Effector memory CD4-positive, alpha-beta T cell (primary cell): ENCODE data around the gene QPRT.
"Not testable (repeated sequence)": the region's sequence is repeated elsewhere in the genome, so short reads cannot be mapped to it uniquely, and the experiment has no call there.

Experiments
- DNase-seq, 3 donors: peaks; one replicate each; pipeline ENCODE4 v3.0.0-alpha.2; 2020
- H3K27ac ChIP-seq: 2 replicates; pipeline ENCODE4 v1.7.0; 2013; ENCODE audit warnings: mild to moderate bottlenecking, low read length, moderate library complexity; ENCODE audit not compliant: insufficient read depth, poor library complexity, severe bottlenecking
- H3K27me3 ChIP-seq: replicated peaks from 2 replicates; pipeline ENCODE4 v1.7.0; 2013; ENCODE audit warnings: mild to moderate bottlenecking, low read length; ENCODE audit not compliant: insufficient read depth, control insufficient read depth, poor library complexity, severe bottlenecking
- H3K36me3 ChIP-seq: 2 replicates; pipeline ENCODE4 v1.7.0; 2013; ENCODE audit warnings: mild to moderate bottlenecking, low read length, moderate library complexity; ENCODE audit not compliant: control insufficient read depth, insufficient read depth
- H3K4me1 ChIP-seq: 2 replicates; pipeline ENCODE4 v1.7.0; 2013; ENCODE audit warnings: low read length, mild to moderate bottlenecking; ENCODE audit not compliant: control insufficient read depth, insufficient read depth, poor library complexity, severe bottlenecking
- H3K4me3 ChIP-seq: 2 replicates; pipeline ENCODE4 v1.7.0; 2013; ENCODE audit warnings: low read length, low read depth, mild to moderate bottlenecking; ENCODE audit not compliant: insufficient read depth, poor library complexity, severe bottlenecking
- H3K9me3 ChIP-seq: 2 replicates; pipeline ENCODE4 v1.7.0; 2013; ENCODE audit warnings: mild to moderate bottlenecking, low read length, moderate library complexity; ENCODE audit not compliant: control insufficient read depth

QPRT gene

DNA sequence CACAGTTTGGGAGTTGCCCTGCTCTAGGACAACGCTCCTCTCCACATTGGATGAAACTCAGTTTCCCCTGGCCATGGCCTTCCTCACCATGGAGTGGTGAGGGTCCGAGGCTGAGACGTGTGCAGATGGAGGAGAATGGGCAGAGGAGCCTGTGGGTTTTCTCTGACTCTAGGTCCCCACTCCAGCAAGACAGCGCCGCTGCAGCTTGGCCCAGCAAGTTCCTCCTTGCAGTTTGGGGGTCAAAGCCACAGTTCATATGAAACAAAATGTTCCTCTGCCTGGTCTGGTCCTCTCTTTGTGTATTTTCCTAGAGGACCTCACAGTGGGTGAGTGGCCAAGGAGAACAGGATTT, 64.5 kb downstream of the QPRT start:
- Histone ChIP-seq H3K9me3 (no peaks in the 10 kb centered on the region), H3K27me3 (no peaks in the 10 kb centered on the region), H3K27ac (peak overlapping the region; percentile 99), H3K4me1 (peaks cover 80% of the 10 kb centered on the region), H3K36me3 (peaks cover 37% of the 10 kb centered on the region), H3K4me3 (peak overlapping the region; percentile 86)
- DNase-seq, result no peak

DNA sequence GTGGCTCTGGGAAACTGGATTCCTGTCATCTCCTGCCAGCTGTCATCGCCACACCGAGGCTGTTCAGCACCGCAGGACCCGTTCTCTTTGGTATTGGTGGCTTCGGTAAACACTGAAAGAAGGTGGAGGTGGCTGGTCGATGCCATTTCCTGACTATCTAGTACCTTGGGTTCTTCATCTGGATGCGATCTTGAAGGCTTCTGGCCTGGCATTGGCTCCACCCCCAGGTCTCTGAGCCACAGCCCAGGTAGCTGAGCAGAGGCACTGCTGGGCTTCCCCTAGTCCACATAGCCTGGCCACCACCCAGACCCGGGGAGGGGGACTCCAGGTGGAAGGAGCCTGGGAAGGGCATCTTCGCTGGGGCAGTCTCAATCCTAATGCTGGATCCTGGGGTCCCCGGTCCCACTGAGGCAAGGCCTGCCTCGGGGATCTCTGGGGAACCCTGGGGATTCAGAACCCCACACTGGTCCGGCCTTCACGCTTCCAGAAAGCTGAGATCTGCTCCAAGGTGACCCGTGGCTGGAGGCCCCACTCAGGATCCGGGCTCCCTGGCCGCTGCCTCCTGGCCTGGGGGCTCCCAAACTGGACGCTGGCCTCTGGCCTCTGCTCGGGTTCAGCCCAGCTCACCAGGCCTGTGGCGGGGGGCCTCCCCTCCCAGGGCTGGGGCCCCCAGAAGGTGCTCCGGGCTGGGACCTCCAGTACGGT, 65.0 kb downstream of the QPRT start:
- Histone ChIP-seq H3K9me3 (no peaks in the 10 kb centered on the region), H3K4me1 (peaks cover 77% of the 10 kb centered on the region), H3K27me3 (no peaks in the 10 kb centered on the region), H3K4me3 (peak overlapping the region; percentile 86), H3K36me3 (peaks cover 37% of the 10 kb centered on the region), H3K27ac (peak overlapping the region; percentile 99)
- DNase-seq, result peak in 2 of 3 donors; percentile 40

DNA sequence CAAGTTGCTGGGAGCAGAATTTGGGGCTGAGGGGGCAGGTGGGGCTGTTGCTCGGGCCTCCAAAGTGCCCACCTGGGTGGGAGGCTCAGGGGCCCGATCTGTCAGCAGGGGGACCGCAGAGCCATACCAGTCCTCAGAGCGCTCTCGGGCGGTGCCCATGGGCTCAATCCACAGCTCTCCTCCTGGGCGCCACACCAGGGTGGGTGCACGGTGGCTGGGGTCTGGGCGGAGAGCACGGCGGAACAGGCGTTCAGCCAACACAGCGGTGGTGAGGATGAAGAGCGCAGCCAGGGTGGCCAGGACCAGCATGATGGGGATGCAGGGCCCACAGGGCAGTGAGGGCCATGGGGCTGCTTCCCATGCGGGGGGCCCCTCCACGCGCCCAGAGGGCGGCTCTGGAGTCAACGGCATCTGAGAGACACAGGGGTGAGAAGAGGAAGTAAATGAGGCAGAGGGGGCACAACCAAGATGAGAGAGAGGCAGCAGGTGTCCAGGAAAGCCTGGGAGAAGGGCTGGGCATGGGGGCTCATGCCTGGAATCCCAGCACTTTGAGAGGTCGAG, 65.6 kb downstream of the QPRT start:
- Histone ChIP-seq H3K4me1 (peaks cover 70% of the 10 kb centered on the region), H3K27ac (peak overlapping the region; percentile 99), H3K4me3 (peak overlapping the region; percentile 86), H3K27me3 (no peaks in the 10 kb centered on the region), H3K36me3 (peaks cover 37% of the 10 kb centered on the region), H3K9me3 (no peaks in the 10 kb centered on the region)
- no peak for DNase-seq

DNA sequence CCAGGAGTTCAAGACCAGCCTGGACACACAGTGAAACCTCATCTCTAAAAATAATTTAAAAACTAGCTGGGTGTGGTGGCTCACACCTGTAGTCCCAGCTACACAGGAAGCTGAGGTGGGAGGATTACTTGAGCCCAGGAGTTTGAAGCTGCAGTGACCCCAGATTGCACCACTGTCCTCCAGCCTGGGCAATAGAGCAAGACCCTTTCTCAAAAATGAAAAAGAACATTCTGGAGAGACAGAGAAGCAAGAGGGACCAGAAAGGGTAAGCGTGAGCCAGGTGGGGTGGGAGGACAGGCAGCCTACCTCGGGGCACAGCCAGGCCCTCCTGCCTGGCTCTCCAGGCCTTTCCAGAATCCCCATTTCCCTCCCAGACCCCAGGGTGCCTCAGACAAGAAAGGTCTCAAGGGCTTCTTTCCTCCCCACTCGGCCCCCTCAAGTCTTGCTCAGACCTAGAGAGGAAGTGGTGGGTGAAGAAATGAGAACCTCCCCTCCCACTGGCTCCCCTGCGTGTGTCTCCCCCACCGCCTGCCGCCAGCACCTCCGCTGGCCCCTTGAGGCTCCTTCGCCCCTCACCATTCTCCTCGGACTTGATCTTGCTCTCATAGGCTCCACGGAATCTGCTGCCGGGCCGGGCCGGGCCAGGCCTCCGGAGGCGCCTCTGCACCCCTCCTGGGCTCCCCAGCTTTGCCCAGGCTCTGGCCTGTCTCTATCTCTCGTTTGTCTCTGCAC, 66.3 kb downstream of the QPRT start:
- peak overlapping the region; percentile 99 for H3K27ac ChIP-seq
- H3K36me3 ChIP-seq, result peaks cover 37% of the 10 kb centered on the region
- no peaks in the 10 kb centered on the region for H3K9me3 ChIP-seq
- peaks cover 65% of the 10 kb centered on the region for H3K4me1 ChIP-seq
- no peaks in the 10 kb centered on the region for H3K27me3 ChIP-seq
- peak in 2 of 3 donors; percentile 24 to 32 for DNase-seq
- peak overlapping the region; percentile 86 for H3K4me3 ChIP-seq

DNA sequence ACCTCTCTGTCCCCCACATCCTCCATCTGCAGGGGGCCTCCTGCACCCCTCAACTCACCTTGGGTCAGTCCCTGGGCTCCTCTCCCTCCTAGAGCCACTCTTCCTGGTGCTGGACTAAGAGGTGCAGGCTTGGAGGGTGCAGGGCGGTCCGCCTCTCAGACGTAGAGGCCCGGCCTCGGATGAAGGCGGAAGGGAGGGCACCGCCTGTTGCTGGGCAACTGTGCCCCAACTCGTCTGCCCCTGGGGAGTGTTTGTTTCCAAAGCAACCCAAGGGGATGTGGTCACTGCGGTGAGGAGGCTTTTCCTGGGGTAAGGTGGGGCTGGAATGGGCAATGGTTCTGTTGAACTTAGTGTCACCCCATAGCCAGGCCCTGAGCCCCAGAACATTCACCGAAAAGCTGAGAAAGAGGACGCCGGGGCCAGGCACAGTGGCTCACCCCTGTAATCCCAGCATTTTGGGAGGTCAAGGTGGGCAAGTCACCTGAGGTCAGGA, 66.9 kb downstream of the QPRT start, which contains the start of gene C16orf54:
Gene C16orf54, minus strand, starts transcription at position 138 of the 493 bp plus-strand sequence. CDS start 1,039 bp downstream, outside the sequence.
- Histone ChIP-seq H3K4me1 (peaks cover 65% of the 10 kb centered on the region), H3K36me3 (peaks cover 37% of the 10 kb centered on the region), H3K9me3 (no peaks in the 10 kb centered on the region), H3K4me3 (peak within 1 kb of the TSS; percentile 86), H3K27ac (peak within 1 kb of the TSS; percentile 99), H3K27me3 (no peaks in the 10 kb centered on the region)
- DNase-seq, result peak; percentile 95 to 97 (median 96)

DNA sequence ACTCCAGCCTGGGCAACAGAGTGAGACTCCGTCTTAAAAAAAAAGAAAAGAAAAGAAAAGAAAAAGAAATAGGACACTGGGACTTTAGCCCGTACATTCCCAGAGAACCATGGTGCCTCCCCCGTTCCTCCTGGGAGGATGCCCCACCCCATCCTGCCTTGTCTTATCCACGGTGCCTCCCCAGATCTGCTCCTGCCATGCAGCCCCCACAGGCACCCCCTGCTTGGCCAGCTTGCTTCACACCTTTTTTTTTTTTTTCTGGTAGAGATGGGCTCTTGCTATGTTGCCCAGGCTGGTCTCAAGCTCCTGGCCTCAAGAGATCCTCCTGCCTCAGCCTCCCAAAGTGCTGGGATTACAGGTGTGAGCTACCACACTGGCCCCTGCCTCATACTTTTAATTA, 67.5 kb downstream of the QPRT start:
- Histone ChIP-seq H3K4me1 (peaks cover 59% of the 10 kb centered on the region), H3K27ac (peak overlapping the region; percentile 99), H3K36me3 (peaks cover 32% of the 10 kb centered on the region)
- not testable (repeated sequence) for H3K27me3 ChIP-seq, H3K4me3 ChIP-seq, DNase-seq, H3K9me3 ChIP-seq
